ENCODE results near the gene GRIN3B. TPM values are rescaled to one million over a fixed set of nuclear protein-coding genes. Genes with fewer than 3 reads are reported as not detected.

The GRIN3B gene
- total and polyA plus RNA-seq, 9 of the 15 experiments (the other 6 are each of a cell fraction or from before 2014, with no cell fraction given) = 0.06 to 0.95 (median 0.19) TPM; not detected in 6

- TF ChIP-seq PRPF4 (IDR thresholded peaks at IDR 0.05; ENCODE audit: insufficient read depth, low read depth, low read length, poor library complexity, severe bottlenecking) (no peak), ZBTB7A (IDR thresholded peaks at IDR 0.05; ENCODE audit: borderline replicate concordance, control insufficient read depth, low read depth, low read length) (0 out of 2 replicates have a peak, but pooled peaks have one; percentile 10), RBM22 (IDR thresholded peaks at IDR 0.05; ENCODE audit: low read depth, low read length, poor library complexity, severe bottlenecking) (peak; percentile 44), GMEB1 (CRISPR knock-in tag; IDR thresholded peaks at IDR 0.05) (no peak), TCF7L2 (IDR thresholded peaks at IDR 0.05; ENCODE audit: low read depth, low read length) (no peak), ATF7 (IDR thresholded peaks at IDR 0.05) (no peak), ATF1 (CRISPR knock-in tag; IDR thresholded peaks at IDR 0.05) (no peak), ATF1 (tag; IDR thresholded peaks at IDR 0.05) (no peak), POLR2G (IDR thresholded peaks at IDR 0.05; ENCODE audit: low read depth, low read length) (peak; percentile 71), PCBP1 (IDR thresholded peaks at IDR 0.05; ENCODE audit: low read depth, low read length, poor library complexity, severe bottlenecking) (peak; percentile 4), ZBTB33 (CRISPR knock-in tag; IDR thresholded peaks at IDR 0.05) (0 out of 2 replicates have a peak, but pooled peaks have one; percentile 14), HNRNPH1 (optimal IDR thresholded peaks at IDR 0.05; ENCODE audit: low read depth, low read length) (no peak), ARHGAP35 (IDR thresholded peaks at IDR 0.05; ENCODE audit: partially characterized antibody) (no peak), GTF3C2 (IDR thresholded peaks at IDR 0.05; ENCODE audit: borderline replicate concordance, extremely low read depth, insufficient read length) (no peak), U2AF1 (optimal IDR thresholded peaks at IDR 0.05; ENCODE audit: low read depth, low read length) (no peak)
- FAIRE-seq = no peak
- Histone ChIP-seq H3K9me1 (ENCODE audit: control insufficient read depth, insufficient read depth, low read length) (no peaks in the 10 kb centered on the region), H3K4me2 (ENCODE audit: insufficient read depth, low read length) (no peak overlapping the region), H3K9ac (ENCODE audit: insufficient read depth in 1 of 2, low read depth in 2 of 2, low read length in 2 of 2) (peak overlapping the region in 1 of 2 experiments; percentile 52; a peak in 2 of 4 replicates), H3K27me3 (ENCODE audit: control insufficient read depth in 2 of 2, insufficient read depth in 2 of 2, low read length in 2 of 2) (no peaks in the 10 kb centered on the region), H3K27ac (ENCODE audit: extremely low read depth, low read depth, low read length) (no peak overlapping the region), H4K20me1 (replicated peaks; ENCODE audit: control insufficient read depth, insufficient read depth, low read length) (no peaks in the 10 kb centered on the region), H3K36me3 (ENCODE audit: control insufficient read depth, insufficient read depth, low read length) (peaks cover 40% of the 10 kb centered on the region), H2AFZ (ENCODE audit: low read depth, low read length) (no peak overlapping the region), H3K4me3 (no peak overlapping the region), H3K79me2 (ENCODE audit: control insufficient read depth, insufficient read depth, low read length) (peaks cover 8% of the 10 kb centered on the region), H3K9me3 (replicated peaks; ENCODE audit: control insufficient read depth, insufficient read depth, low read depth, low read length) (peaks cover 10% of the 10 kb centered on the region), H3K4me1 (replicated peaks in 1 of 2; ENCODE audit: control insufficient read depth in 2 of 2, insufficient read depth in 2 of 2, low read length in 2 of 2) (peaks cover 5 to 49% of the 10 kb centered on the region in 2 experiments; a peak in 4 of 5 replicates)
- DNase-seq (ENCODE audit: extremely low read depth in 1 of 4, low spot score in 3 of 4) = no peak
- CTCF ChIA-PET (ENCODE audit: low intra/inter-chr PET ratio) = no interaction called here
- ATAC-seq = no peak
- BruUV-seq (replicated peaks) = no TSS peak
- WGBS (ENCODE audit: insufficient coverage, low coverage, missing lambda C conversion rate) = 92% methylated on average over 17 of the region's 37 CpGs
- intact Hi-C loops (cut with micrococcal nuclease) = no loop called here
- in situ Hi-C loops (cut with MboI) = no loop called here
- POLR2A ChIA-PET = no interaction called here
Observed at GRCh38 chr19:974564-975257, 25.5 kb upstream of the GRIN3B start.

Measured in K562 (cell line).